H9 (cell line): ENCODE measurements around the gene NECAB2. TPM values are rescaled to one million over a fixed set of nuclear protein-coding genes. Genes with fewer than 3 reads are reported as not detected.

Experiments
- DNase-seq: peaks from one replicate; pipeline ENCODE4 v3.0.0-alpha.2; 2017
- H2AFZ ChIP-seq: one replicate; pipeline ENCODE4 v1.6.1; 2013; ENCODE audit warnings: mild to moderate bottlenecking, low read length, control low read depth, moderate library complexity
- H2AK5ac ChIP-seq: 2 replicates; pipeline ENCODE4 v1.6.1; 2013; ENCODE audit warnings: low read length, control low read depth, mixed read lengths; ENCODE audit not compliant: insufficient read length
- H2BK120ac ChIP-seq: one replicate; pipeline ENCODE4 v1.6.1; 2013; ENCODE audit warnings: low read depth, mild to moderate bottlenecking, low read length, control low read depth, inconsistent platforms; ENCODE audit not compliant: poor library complexity, severe bottlenecking
- H2BK12ac ChIP-seq: 2 replicates; pipeline ENCODE4 v1.6.1; 2013; ENCODE audit warnings: low read length, control low read depth, mixed read lengths, low read depth; ENCODE audit not compliant: insufficient read length
- H2BK15ac ChIP-seq: 2 replicates; pipeline ENCODE4 v1.6.1; 2013; ENCODE audit warnings: low read depth, low read length, control low read depth
- H2BK20ac ChIP-seq: one replicate; pipeline ENCODE4 v1.6.1; 2013; ENCODE audit warnings: low read depth, mild to moderate bottlenecking, low read length, control low read depth, inconsistent platforms; ENCODE audit not compliant: poor library complexity, severe bottlenecking
- H2BK5ac ChIP-seq: 2 replicates; pipeline ENCODE4 v1.6.1; 2013; ENCODE audit warnings: low read length, control low read depth, mixed read lengths; ENCODE audit not compliant: insufficient read length
- H3K14ac ChIP-seq: 2 replicates; pipeline ENCODE4 v1.6.1; 2013; ENCODE audit warnings: low read length, control low read depth; ENCODE audit not compliant: insufficient read depth
- H3K18ac ChIP-seq: 2 replicates; pipeline ENCODE4 v1.6.1; 2013; ENCODE audit warnings: low read depth, mild to moderate bottlenecking, mixed read lengths, low read length, control low read depth; ENCODE audit not compliant: insufficient read length
- H3K23ac ChIP-seq: 2 replicates; pipeline ENCODE4 v1.6.1; 2013; ENCODE audit warnings: low read length, control low read depth, mixed read lengths, low read depth; ENCODE audit not compliant: insufficient read length
- H3K23me2 ChIP-seq: 2 replicates; pipeline ENCODE4 v1.6.1; 2013; ENCODE audit warnings: low read depth, mild to moderate bottlenecking, mixed read lengths, low read length, control low read depth; ENCODE audit not compliant: insufficient read length, poor library complexity, severe bottlenecking
- H3K27ac ChIP-seq: 2 replicates; pipeline ENCODE4 v1.5.1; 2013; ENCODE audit warnings: low read length, control low read depth, mixed read lengths, low read depth; ENCODE audit not compliant: insufficient read length
- H3K27me3 ChIP-seq: 2 replicates; pipeline ENCODE4 v1.6.1; 2013; ENCODE audit warnings: low read length, control low read depth, inconsistent platforms; ENCODE audit not compliant: insufficient read depth
- H3K4ac ChIP-seq: 2 replicates; pipeline ENCODE4 v1.6.1; 2013; ENCODE audit warnings: low read depth, mild to moderate bottlenecking, control low read depth, inconsistent platforms, low read length, moderate library complexity
- H3K4me1 ChIP-seq: 2 replicates; pipeline ENCODE4 v1.6.1; 2013; ENCODE audit warnings: low read length, control low read depth, inconsistent platforms; ENCODE audit not compliant: insufficient read depth
- H3K4me2 ChIP-seq: 2 replicates; pipeline ENCODE4 v1.6.1; 2013; ENCODE audit warnings: low read length, control low read depth, mixed read lengths; ENCODE audit not compliant: insufficient read length, insufficient read depth
- H3K56ac ChIP-seq: 2 replicates; pipeline ENCODE4 v1.6.1; 2013; ENCODE audit warnings: low read depth, mild to moderate bottlenecking, mixed read lengths, low read length, control low read depth; ENCODE audit not compliant: insufficient read length
- H3K79me1 ChIP-seq: 2 replicates; pipeline ENCODE4 v1.6.1; 2013; ENCODE audit warnings: low read depth, mild to moderate bottlenecking, moderate library complexity, low read length, control low read depth, inconsistent platforms; ENCODE audit not compliant: insufficient read depth, poor library complexity, severe bottlenecking
- H3K79me2 ChIP-seq: 2 replicates; pipeline ENCODE4 v1.6.1; 2013; ENCODE audit warnings: low read length, control low read depth, inconsistent platforms; ENCODE audit not compliant: insufficient read depth
- H3K9ac ChIP-seq: 2 replicates; pipeline ENCODE4 v1.6.1; 2013; ENCODE audit warnings: low read length, control low read depth, mixed read lengths; ENCODE audit not compliant: insufficient read length; ENCODE audit errors: extremely low read depth
- H3K9me3 ChIP-seq: one replicate; pipeline ENCODE4 v1.6.1; 2013; ENCODE audit warnings: low read depth, low read length, inconsistent platforms; ENCODE audit not compliant: control insufficient read depth
- H3T11ph ChIP-seq: one replicate; pipeline ENCODE4 v1.6.1; 2013; ENCODE audit warnings: mild to moderate bottlenecking, low read length, control low read depth, inconsistent platforms
- H4K20me1 ChIP-seq: one replicate; pipeline ENCODE4 v1.6.1; 2013; ENCODE audit not compliant: control insufficient read depth, insufficient read length, insufficient read depth
- H4K5ac ChIP-seq: 2 replicates; pipeline ENCODE4 v1.6.1; 2013; ENCODE audit warnings: low read depth, mild to moderate bottlenecking, mixed read lengths, low read length, control low read depth; ENCODE audit not compliant: insufficient read length
- H4K8ac ChIP-seq: replicated peaks from 2 replicates; pipeline ENCODE4 v1.6.1; 2013; ENCODE audit warnings: low read length, control low read depth, mixed read lengths, low read depth; ENCODE audit not compliant: insufficient read length
- H4K91ac ChIP-seq: 2 replicates; pipeline ENCODE4 v1.6.1; 2013; ENCODE audit warnings: low read depth, mild to moderate bottlenecking, moderate library complexity, mixed read lengths, low read length, control low read depth; ENCODE audit not compliant: insufficient read length
- H3K27ac Mint-ChIP-seq, 3 experiments: 2 replicates in 2 of 3; 3 replicates in 1 of 3; pipeline ENCODE4 v1.8.0; 2020 to 2021; ENCODE audit warnings: mixed read lengths in 3 of 3, mild to moderate bottlenecking in 1 of 3, moderate library complexity in 1 of 3
- H3K27me3 Mint-ChIP-seq: 2 replicates; pipeline ENCODE4 v1.8.0; 2021; ENCODE audit warnings: low read depth, mild to moderate bottlenecking, moderate library complexity, mixed read lengths
- H3K36me3 Mint-ChIP-seq, 3 experiments: 2 replicates in 2 of 3; 3 replicates in 1 of 3; pipeline ENCODE4 v1.8.0; 2020 to 2021; ENCODE audit warnings: low read depth in 3 of 3, mixed read lengths in 3 of 3; ENCODE audit not compliant: insufficient read depth in 1 of 3
- H3K4me1 Mint-ChIP-seq, 2 experiments: 2 replicates each; pipeline ENCODE4 v1.8.0; 2020; ENCODE audit warnings: mixed read lengths in 2 of 2
- H3K4me3 Mint-ChIP-seq, 2 experiments: 2 replicates in 1 of 2; 3 replicates in 1 of 2; pipeline ENCODE4 v1.8.0; 2020 to 2021; ENCODE audit warnings: mild to moderate bottlenecking in 2 of 2, mixed read lengths in 2 of 2, moderate library complexity in 1 of 2
- H3K9me3 Mint-ChIP-seq, 2 experiments: 2 replicates in 1 of 2; 3 replicates in 1 of 2; pipeline ENCODE4 v1.8.0; 2020; ENCODE audit warnings: mild to moderate bottlenecking in 2 of 2, mixed read lengths in 2 of 2, moderate library complexity in 1 of 2
- WGBS: extraction: QIAGEN DNeasy Blood & Tissue Kit; methylation state at CpG from one replicate; pipeline ENCODE4 v1.1.7; 2013; ENCODE audit warnings: missing lambda C conversion rate, low lambda C conversion rate, mixed read lengths; ENCODE audit not compliant: insufficient read length; ENCODE audit errors: extremely low coverage; 5-methylcytosine and 5-hydroxymethylcytosine counted together
- total RNA-seq: library from RNA; stranded (reverse); gene quantifications from 2 replicates; pipeline ENCODE4 v1.2.1, GENCODE V29; 2021
- TF ChIP-seq, protein P1 (sequence below): fragments of 200-600 bp; sonication (generic); conservative IDR thresholded peaks from 3 replicates; pipeline ENCODE4 v1.8.0; 2021; ENCODE audit warnings: antibody characterized with exemption, mild to moderate bottlenecking

Gene NECAB2
- total RNA-seq, 1 experiment from 2014 or later, result 12.6 TPM

DNA sequence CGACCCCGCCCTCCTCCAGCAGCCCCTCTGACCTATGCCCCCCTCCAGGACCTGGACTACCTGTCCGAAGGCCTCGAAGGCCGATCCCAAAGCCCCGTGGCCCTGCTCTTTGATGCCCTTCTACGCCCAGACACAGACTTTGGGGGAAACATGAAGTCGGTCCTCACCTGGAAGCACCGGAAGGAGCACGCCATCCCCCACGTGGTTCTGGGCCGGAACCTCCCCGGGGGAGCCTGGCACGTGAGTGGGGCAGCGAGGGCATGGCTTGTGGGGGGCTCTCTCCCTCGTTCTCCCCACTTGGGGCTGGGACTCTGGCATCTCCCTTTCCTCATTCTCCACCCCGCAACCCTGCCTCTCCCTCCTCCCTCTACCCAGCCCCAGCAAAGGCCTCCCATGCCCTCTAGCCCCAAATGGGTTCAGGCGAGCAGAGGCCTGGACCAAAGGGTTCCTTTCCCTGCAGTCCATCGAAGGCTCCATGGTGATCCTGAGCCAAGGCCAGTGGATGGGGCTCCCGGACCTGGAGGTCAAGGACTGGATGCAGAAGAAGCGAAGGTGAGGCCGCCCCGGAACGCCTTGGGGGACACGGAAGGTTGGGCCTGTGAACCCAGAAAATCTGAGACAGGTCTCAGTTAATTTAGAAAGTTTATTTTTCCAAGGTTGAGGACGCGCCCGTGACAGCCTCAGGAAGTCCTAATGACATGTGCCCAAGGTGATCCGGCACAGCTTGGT, 7.4 kb upstream of the NECAB2 start:
- Histone ChIP-seq H3K4ac (no peak overlapping the region), H2BK5ac (no peak overlapping the region), H4K20me1 (no peaks in the 10 kb centered on the region), H3K9ac (no peak overlapping the region), H3K79me1 (no peaks in the 10 kb centered on the region), H4K91ac (no peak overlapping the region), H3K23me2 (no peaks in the 10 kb centered on the region), H2BK20ac (no peak overlapping the region), H3K79me2 (no peaks in the 10 kb centered on the region), H3K4me1 (no peaks in the 10 kb centered on the region), H3K27ac (no peak overlapping the region), H3K23ac (no peak overlapping the region), H2BK12ac (no peak overlapping the region), H3K56ac (no peak overlapping the region), H2AFZ (no peak overlapping the region), H2BK15ac (no peak overlapping the region), H3T11ph (no peak overlapping the region), H3K14ac (no peak overlapping the region), H4K5ac (no peak overlapping the region), H3K9me3 (no peaks in the 10 kb centered on the region), H3K27me3 (no peaks in the 10 kb centered on the region), H2BK120ac (no peak overlapping the region), H3K18ac (no peak overlapping the region), H3K4me2 (no peak overlapping the region), H2AK5ac (no peak overlapping the region), H4K8ac (no peak overlapping the region)
- TF ChIP-seq, protein P1, sequence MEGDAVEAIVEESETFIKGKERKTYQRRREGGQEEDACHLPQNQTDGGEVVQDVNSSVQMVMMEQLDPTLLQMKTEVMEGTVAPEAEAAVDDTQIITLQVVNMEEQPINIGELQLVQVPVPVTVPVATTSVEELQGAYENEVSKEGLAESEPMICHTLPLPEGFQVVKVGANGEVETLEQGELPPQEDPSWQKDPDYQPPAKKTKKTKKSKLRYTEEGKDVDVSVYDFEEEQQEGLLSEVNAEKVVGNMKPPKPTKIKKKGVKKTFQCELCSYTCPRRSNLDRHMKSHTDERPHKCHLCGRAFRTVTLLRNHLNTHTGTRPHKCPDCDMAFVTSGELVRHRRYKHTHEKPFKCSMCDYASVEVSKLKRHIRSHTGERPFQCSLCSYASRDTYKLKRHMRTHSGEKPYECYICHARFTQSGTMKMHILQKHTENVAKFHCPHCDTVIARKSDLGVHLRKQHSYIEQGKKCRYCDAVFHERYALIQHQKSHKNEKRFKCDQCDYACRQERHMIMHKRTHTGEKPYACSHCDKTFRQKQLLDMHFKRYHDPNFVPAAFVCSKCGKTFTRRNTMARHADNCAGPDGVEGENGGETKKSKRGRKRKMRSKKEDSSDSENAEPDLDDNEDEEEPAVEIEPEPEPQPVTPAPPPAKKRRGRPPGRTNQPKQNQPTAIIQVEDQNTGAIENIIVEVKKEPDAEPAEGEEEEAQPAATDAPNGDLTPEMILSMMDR, result no peak
- Mint-ChIP-seq H3K36me3 (peaks cover 0 to 2% (median 0%) of the 10 kb centered on the region in 3 experiments; a peak in 1 of 7 replicates), H3K27me3 (0 out of 2 replicates have a peak, but pooled peaks cover 1% of the 10 kb centered on the region), H3K4me1 (peaks cover 3% of the 10 kb centered on the region in 2 experiments; a peak in 1 of 4 replicates), H3K4me3 (no peak overlapping the region), H3K27ac (no peak overlapping the region; a peak in 1 of 7 replicates), H3K9me3 (no peaks in the 10 kb centered on the region)
- no peak for DNase-seq
- no CpG with 5 or more reads among the region's 29 CpGs for WGBS
